HEK293 (cell line): ENCODE results near the gene PSMD2.

ENCODE experiments used
- FEZF1 ChIP-seq: fragments of 450-650 bp; formaldehyde crosslinking; IDR thresholded peaks from 2 replicates; pipeline ENCODE4 v1.5.1; 2016; ENCODE audit warnings: missing biosample characterization, missing genetic modification characterization
- GLIS2 ChIP-seq: fragments of 450-650 bp; formaldehyde crosslinking; IDR thresholded peaks from 2 replicates; pipeline ENCODE4 v1.5.1; 2016; ENCODE audit warnings: missing biosample characterization, missing genetic modification characterization
- HOXA7 ChIP-seq: sonication (generic); formaldehyde crosslinking; IDR thresholded peaks from 2 replicates; pipeline ENCODE4 v1.8.1; 2022; ENCODE audit warnings: missing genetic modification reagents, borderline replicate concordance
- HOXC10 ChIP-seq: sonication (generic); formaldehyde crosslinking; IDR thresholded peaks from 2 replicates; pipeline ENCODE4 v1.8.1; 2023; ENCODE audit warnings: mild to moderate bottlenecking, missing genetic modification reagents
- PRDM1 ChIP-seq: fragments of 450-650 bp; formaldehyde crosslinking; IDR thresholded peaks from 2 replicates; pipeline ENCODE4; 2016; ENCODE audit warnings: missing biosample characterization, missing genetic modification characterization
- TRIM28 ChIP-seq: IDR thresholded peaks from 2 replicates; pipeline ENCODE4 v1.6.1; 2011; ENCODE audit warnings: low read length, control low read depth, borderline replicate concordance
- ZBTB11 ChIP-seq: fragments of 450-650 bp; formaldehyde crosslinking; conservative IDR thresholded peaks from 2 replicates; pipeline ENCODE4 v1.5.1; 2016; ENCODE audit warnings: low read depth, missing biosample characterization, missing genetic modification characterization
- ZBTB20 ChIP-seq: fragments of 450-650 bp; formaldehyde crosslinking; IDR thresholded peaks from 2 replicates; pipeline ENCODE4 v1.5.1; 2016; ENCODE audit warnings: missing biosample characterization, missing genetic modification characterization
- ZBTB7A ChIP-seq: fragments of 450-650 bp; formaldehyde crosslinking; IDR thresholded peaks from 2 replicates; pipeline ENCODE4 v1.5.1; 2016; ENCODE audit warnings: low read depth, missing biosample characterization, missing genetic modification characterization
- ZFP69B ChIP-seq: fragments of 450-650 bp; formaldehyde crosslinking; IDR thresholded peaks from 2 replicates; pipeline ENCODE4 v1.5.1; 2016; ENCODE audit warnings: missing biosample characterization, missing genetic modification characterization
- ZIC2 ChIP-seq: fragments of 450-650 bp; formaldehyde crosslinking; IDR thresholded peaks from 2 replicates; pipeline ENCODE4 v1.5.1; 2016; ENCODE audit warnings: missing biosample characterization, missing genetic modification characterization
- ZNF221 ChIP-seq: fragments of 450-650 bp; formaldehyde crosslinking; IDR thresholded peaks from 2 replicates; pipeline ENCODE4 v1.5.1; 2017; ENCODE audit warnings: missing biosample characterization, missing genetic modification characterization, borderline replicate concordance
- ZNF239 ChIP-seq: fragments of 450-650 bp; formaldehyde crosslinking; IDR thresholded peaks from 2 replicates; pipeline ENCODE4 v1.5.1; 2016; ENCODE audit warnings: missing biosample characterization, missing genetic modification characterization
- ZNF280C ChIP-seq: fragments of 450-650 bp; formaldehyde crosslinking; IDR thresholded peaks from 2 replicates; pipeline ENCODE4 v1.5.1; 2016; ENCODE audit warnings: missing biosample characterization, missing genetic modification characterization
- ZNF629 ChIP-seq: fragments of 450-650 bp; formaldehyde crosslinking; IDR thresholded peaks from 2 replicates; pipeline ENCODE4 v1.5.1; 2017; ENCODE audit warnings: missing biosample characterization, missing genetic modification characterization
- ZNF639 ChIP-seq: fragments of 450-650 bp; formaldehyde crosslinking; IDR thresholded peaks from 2 replicates; pipeline ENCODE4 v1.5.1; 2016; ENCODE audit warnings: missing biosample characterization, missing genetic modification characterization
- ZNF664 ChIP-seq: fragments of 450-650 bp; formaldehyde crosslinking; IDR thresholded peaks from 2 replicates; pipeline ENCODE4 v1.5.1; 2016; ENCODE audit warnings: missing biosample characterization, missing genetic modification characterization
- ZNF677 ChIP-seq: fragments of 450-650 bp; IDR thresholded peaks from 2 replicates; pipeline ENCODE4 v1.5.0; 2018; ENCODE audit warnings: missing biosample characterization, mild to moderate bottlenecking, missing genetic modification characterization, moderate library complexity
- ZNF692 ChIP-seq: fragments of 450-650 bp; formaldehyde crosslinking; IDR thresholded peaks from 2 replicates; pipeline ENCODE4 v1.5.1; 2016; ENCODE audit warnings: missing biosample characterization, missing genetic modification characterization
- ZNF704 ChIP-seq: fragments of 450-650 bp; formaldehyde crosslinking; IDR thresholded peaks from 2 replicates; pipeline ENCODE4 v1.5.1; 2016; ENCODE audit warnings: missing biosample characterization, missing genetic modification characterization
- ZNF707 ChIP-seq: fragments of 450-650 bp; formaldehyde crosslinking; IDR thresholded peaks from 2 replicates; pipeline ENCODE4 v1.5.1; 2016; ENCODE audit warnings: missing biosample characterization, missing genetic modification characterization
- ZSCAN5A ChIP-seq: fragments of 450-650 bp; formaldehyde crosslinking; IDR thresholded peaks from 2 replicates; pipeline ENCODE4 v1.5.1; 2016; ENCODE audit warnings: missing biosample characterization, missing genetic modification characterization
- ZXDB ChIP-seq: fragments of 450-650 bp; formaldehyde crosslinking; IDR thresholded peaks from 2 replicates; pipeline ENCODE4 v1.5.1; 2016; ENCODE audit warnings: missing biosample characterization, missing genetic modification characterization

Gene PSMD2

GRCh38 chr3:184261854-184262763 lies 36.9 kb upstream of the PSMD2 start (continued):
- TF ChIP-seq ZNF221 (tag by site-specific recombination), result no peak
- TF ChIP-seq ZNF629 (tag by site-specific recombination), result 0 out of 2 replicates have a peak, but pooled peaks have one; percentile 19
- no peak for TF ChIP-seq PRDM1
- no peak for TF ChIP-seq ZNF664 (tag by site-specific recombination)
- no peak for TF ChIP-seq ZNF239 (tag by site-specific recombination)
- TF ChIP-seq ZBTB20, result peak; percentile 34; the same call in 1 of the 2 replicates
- TF ChIP-seq ZNF677 (tag by site-specific recombination), result no peak
- no peak; the same call in 1 of the 2 replicates for TF ChIP-seq FEZF1 (tag by site-specific recombination)
- no peak for TF ChIP-seq TRIM28
- no peak for TF ChIP-seq HOXC10 (CRISPR knock-in tag)
- TF ChIP-seq ZXDB, result no peak
- TF ChIP-seq ZNF639 (tag by site-specific recombination), result no peak
- TF ChIP-seq ZBTB7A (tag by site-specific recombination), result peak; percentile 72; the same call in 1 of the 2 replicates
- TF ChIP-seq ZSCAN5A (tag by site-specific recombination), result no peak
- TF ChIP-seq ZNF707 (tag by site-specific recombination), result no peak
- no peak for TF ChIP-seq ZNF704 (tag by site-specific recombination)
- peak; percentile 45 for TF ChIP-seq ZIC2 (tag by site-specific recombination)
- TF ChIP-seq ZBTB11 (tag by site-specific recombination), result no peak
- TF ChIP-seq ZNF280C, result no peak
- TF ChIP-seq ZFP69B (tag by site-specific recombination), result no peak
- no peak for TF ChIP-seq HOXA7
- TF ChIP-seq ZNF692 (tag by site-specific recombination), result peak; percentile 35; the same call in 1 of the 2 replicates
- peak; percentile 86 for TF ChIP-seq GLIS2 (tag by site-specific recombination)
